ENCODE measurements around the gene TLL1.

The TLL1 gene

DNA sequence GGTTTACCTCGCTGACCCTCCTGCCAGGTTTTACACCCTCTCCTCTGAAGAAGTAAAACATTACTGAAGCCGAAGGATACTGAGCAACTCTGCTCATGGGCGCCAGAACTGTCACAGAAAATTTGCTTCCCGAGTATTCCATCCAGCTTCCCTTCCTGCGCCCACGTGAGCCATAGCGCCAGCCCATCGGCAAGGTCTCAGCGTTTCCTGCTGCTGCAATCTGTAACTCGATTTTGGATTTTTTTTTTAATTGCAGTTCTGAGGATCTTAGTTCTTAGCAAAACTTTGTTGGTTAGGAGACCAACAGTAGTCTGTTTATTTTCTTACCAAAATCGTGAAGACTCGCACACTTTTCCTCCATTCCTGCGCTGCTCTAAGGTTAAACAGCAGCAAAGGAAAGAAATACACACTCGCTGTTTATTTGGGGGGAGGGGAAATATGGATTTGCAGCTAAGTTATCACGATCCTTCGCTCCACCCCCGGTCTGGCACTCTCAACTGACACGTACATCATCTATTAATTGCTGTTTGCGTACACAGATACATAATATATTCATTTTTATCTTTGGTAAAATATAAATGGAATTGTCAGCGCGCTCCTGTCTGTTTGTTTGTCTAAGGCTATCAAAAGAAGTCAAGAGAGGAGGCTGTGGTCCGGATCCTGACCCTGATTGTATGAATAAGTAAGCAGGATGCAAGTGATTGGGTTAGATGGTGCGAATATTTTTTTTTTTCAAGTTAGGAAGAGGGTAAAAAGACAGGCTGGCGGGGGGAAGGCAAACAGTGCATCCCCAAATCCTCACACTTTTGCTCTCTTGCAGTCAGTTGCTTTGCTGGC, at the start of gene TLL1:
TLL1 (plus strand) TSS at position 777 of the 837 bp plus-strand sequence. CDS start 668 bp downstream, outside the sequence.
- no peak for DNase-seq (ENCODE audit: low read depth)

DNA sequence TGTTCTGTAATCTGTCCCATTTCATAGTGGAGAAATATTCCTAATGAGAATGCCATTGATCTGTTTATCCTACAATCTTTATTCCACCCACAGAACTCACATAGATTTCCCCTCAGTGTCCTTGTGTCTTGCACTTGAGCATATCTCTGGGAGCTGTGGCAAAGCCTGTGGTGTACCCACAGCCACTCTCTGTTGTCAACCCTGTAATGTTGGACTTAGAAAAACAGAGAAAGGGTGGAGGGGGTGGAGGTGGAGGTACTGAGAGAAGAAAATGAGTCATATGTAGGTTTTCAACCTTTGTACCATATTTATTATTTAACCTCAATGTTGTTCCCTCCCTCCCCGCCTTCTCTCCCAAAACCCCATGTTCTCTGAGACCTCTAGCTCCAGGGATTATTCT, 46.9 kb upstream of the TLL1 start:
- DNase-seq (ENCODE audit: low read depth), result no peak

GRCh38 chr4:165827018-165827417, 46.0 kb upstream of the TLL1 start:
- DNase-seq (ENCODE audit: low read depth), result no peak

DNA sequence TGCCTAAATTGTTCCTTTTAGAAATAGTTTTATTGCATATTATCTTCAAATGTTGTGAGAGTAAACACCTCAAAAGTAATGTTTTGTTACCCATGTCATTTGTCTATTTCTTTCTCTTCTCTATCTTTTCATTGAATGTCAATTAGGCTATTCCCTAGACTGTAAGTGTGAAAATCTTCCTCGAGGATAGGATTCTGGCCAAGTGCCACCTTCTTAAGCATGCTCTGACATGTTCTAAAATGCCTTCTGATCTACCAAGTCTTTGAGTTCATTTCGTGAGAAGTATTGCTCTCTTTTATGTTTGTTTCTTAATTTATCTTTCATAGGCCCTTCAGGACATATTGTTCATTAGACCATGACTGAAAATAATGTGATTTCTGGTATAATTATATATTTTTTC, 44.1 kb upstream of the TLL1 start:
- no peak for DNase-seq (ENCODE audit: low read depth)

DNA sequence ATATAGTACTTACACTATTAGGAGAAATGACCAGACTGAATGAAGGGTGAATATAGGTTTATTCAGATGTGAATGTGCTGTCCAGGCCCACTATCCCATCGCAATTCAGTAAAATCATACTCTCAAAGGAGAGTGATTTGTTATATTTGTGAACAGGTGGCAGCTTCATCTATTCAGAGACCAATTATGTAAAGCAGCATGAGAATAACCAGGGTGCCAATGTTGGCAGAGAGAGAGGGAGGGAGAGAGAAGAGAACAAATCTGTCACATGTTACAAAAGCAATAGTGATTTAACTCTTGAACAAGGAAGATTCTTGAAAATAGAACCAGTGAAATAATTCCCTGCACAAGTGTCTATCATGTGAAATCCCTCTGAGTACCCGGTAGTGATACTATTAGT, 38.9 kb upstream of the TLL1 start:
- DNase-seq (ENCODE audit: low read depth), result no peak

GRCh38 chr4:165838575-165838974, 34.5 kb upstream of the TLL1 start:
- no peak for DNase-seq (ENCODE audit: low read depth)

GRCh38 chr4:165839615-165840333, 33.3 kb upstream of the TLL1 start:
- DNase-seq (ENCODE audit: low read depth), result no peak

DNA sequence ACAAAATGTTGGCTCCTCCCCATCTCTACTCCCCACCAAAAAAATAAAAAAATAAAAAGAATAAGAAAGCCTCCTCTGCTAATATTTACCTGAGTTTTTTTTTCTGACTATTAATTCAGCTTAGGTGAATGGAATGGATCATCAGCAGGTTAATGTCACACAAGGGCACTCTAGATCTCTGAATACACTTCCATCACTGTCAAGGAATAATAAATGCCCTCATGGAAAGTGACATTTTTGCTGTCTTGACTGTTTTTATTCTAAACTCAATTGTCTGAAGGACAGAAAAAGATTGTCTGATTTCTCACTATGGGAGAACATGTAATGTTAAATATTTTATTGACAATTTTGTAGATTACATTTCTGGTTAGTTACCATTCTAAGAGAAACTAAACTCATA, 30.4 kb upstream of the TLL1 start:
- DNase-seq (ENCODE audit: low read depth), result no peak

GRCh38 chr4:165844161-165844560, 28.9 kb upstream of the TLL1 start:
- no peak for DNase-seq (ENCODE audit: low read depth)

DNA sequence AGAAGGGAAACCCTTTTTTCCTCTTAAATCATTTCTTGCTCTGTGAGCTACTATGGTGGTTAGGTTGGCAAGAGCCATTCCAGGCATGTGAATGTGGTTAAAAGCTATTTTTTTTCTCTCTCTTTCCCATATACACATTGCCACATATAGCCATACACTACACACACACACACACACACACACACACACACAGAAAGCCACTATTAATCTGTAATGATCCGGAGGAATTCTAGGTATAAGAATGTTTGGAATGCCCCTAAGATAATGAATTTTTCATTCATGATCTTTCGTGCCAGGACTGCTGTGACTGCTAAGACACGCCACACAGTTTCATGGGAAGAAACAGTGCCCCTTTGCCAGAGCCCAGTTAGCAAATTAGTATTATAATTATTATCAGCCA, 21.8 kb upstream of the TLL1 start:
- DNase-seq (ENCODE audit: low read depth), result no peak

DNA sequence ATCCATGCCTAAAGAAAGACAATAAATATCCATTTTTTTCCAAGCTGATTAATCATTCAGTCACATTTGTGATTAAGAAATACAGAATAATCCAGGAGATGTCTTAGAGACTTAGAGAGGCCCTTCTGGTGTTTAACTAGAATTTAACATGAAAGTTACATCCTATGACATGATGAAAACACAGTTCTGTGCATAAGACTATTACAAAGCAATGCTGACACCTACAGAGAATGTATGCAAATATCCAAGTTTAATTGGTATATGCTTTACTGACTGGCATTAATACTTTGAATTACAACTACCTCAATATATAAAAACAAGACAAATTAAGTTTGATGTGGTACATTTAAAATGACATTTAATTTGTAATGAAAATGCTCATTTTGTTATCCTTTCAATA, 17.8 kb upstream of the TLL1 start:
- DNase-seq (ENCODE audit: low read depth), result no peak

- no peak for DNase-seq (ENCODE audit: low read depth)
Observed at GRCh38 chr4:165861363-165861762, 11.7 kb upstream of the TLL1 start.

- DNase-seq (ENCODE audit: low read depth), result no peak
Observed at GRCh38 chr4:165864271-165864670, 8.8 kb upstream of the TLL1 start.

DNA sequence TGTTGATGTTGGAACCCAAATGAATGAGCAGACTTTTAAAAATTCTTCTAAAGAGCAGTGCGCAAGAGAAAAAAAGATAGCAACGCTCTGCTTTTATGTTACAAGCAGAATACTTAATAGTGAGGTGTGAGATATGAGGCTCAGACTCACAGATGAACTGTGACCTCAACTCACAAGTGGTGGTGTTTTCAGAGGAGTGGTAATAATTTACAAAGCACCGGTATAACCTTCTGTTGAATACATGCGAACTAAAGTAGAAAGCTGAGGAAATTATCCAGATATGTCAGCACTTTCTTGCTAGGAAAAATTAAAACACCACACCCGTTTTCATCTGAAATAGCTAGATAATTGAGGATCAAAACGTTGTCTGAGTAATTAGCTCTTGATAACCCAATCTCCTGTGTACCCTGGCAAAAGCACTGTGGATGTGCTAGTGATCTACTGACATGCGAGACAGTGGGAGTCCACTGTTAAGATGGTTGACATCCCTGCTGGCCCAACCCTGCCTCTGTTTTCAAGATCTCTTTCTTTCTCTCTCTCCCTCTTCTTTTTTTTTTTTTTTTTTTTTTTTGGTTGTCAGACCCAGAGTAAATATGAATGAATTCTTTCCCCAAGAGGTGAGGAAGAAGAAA, 6.9 kb upstream of the TLL1 start:
- DNase-seq (ENCODE audit: low read depth), result no peak

DNA sequence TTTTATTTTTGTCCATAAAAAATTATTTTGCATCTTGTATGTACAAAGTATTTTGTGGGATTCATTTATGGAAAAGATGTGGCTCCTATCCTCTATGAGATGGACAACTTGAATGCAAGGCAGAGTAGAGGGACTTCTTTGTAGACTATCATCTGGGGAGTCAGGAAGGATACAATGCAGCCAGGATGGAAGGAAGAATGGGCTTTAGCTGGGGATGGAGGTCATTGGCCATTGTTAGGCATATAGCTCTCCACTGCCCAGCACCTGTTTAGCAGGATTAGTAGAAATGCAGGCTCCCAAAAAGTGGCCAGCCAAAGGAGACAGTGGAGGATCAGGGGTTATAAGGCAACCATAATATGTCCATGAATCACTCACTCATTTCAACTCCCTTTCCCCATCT, 5.1 kb upstream of the TLL1 start:
- DNase-seq (ENCODE audit: low read depth), result no peak

DNA sequence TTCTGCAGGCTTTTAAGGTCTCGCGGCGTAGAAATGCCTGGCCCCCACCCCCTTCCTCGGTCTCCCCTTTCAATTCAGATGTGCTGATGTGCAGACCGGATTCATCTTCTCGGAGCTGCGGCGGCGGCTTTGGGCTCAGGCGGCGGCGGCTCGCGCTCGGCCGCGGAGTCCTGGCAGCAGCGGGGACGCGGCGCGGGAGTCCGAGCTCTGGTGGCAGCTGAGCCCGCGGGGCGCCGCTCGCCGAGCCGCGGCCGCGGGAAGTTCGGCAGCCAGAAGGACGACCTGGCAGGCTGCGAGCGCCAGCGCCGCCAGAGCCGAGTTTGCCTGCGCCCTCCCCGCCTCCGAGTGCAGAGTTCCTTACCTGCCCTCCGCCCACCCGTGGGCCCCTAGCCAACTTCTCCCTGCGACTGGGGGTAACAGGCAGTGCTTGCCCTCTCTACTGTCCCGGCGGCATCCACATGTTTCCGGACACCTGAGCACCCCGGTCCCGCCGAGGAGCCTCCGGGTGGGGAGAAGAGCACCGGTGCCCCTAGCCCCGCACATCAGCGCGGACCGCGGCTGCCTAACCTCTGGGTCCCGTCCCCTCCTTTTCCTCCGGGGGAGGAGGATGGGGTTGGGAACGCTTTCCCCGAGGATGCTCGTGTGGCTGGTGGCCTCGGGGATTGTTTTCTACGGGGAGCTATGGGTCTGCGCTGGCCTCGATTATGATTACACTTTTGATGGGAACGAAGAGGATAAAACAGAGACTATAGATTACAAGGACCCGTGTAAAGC, 448 bp downstream of the TLL1 start:
- DNase-seq (ENCODE audit: low read depth), result no peak

DNA sequence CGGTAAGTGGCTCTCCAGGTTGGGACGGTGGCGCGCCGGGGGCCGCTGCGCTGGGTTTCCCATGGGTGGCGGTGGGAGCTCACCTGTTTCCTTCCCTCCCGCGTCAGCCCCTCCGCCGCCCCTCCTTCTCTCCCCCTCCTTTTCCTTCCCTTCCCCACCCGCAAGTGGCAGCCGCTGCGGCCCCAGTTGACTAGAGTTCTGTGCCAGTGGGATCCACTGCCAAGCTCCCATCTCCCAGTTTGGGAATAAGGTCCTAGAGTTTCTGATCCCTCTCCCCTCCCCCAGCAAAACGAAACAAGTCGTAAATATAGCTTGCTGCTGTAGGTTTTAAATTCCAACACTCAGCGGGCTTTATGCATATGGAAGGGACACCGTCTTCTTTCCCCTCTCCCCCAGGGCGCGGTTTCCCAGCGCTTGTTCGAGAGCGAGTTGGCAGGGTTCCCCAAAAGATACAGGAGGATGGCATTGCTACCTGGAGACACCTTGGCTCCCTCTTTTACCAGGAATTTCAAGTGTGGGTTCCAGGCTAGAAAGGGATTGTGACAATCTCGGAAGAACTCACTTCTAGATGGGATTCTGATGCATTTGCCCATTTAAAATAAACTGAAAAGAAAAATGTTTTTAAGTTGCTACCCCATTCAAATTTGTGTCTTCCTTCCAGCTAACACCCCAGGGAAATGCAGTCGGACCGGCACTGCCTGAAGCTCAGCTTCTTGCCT, 1.2 kb downstream of the TLL1 start:
- no peak for DNase-seq (ENCODE audit: low read depth)

DNA sequence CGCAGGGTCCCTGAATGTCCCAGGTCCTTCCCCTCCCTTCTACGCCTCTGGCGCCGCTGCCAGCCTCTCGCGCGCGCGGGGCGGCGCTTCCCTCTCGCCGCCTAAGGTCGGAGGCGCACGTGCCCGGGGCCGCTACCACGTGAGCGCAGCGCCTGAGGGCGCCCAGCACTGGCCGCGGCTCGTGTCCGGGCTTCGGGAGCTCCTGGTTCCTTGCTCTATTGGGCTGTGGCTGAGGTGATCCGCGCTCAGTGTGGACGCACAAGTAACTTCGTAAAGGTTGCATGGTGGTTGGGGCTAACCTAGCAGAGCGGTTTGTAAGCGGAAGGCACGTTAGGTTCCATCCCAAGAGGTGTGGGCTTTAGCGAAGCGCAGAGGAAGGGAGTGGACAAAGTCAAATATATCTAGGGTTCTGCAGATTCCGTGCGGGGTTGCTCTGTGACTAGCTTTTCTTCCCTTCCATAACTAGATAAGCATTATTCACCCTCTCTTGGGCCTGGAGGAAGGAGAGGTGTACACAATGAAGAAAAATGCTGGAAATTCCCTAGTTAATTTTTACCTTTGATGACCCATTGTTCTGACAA, 1.8 kb downstream of the TLL1 start:
- DNase-seq (ENCODE audit: low read depth), result no peak

- no peak for DNase-seq (ENCODE audit: low read depth)
Observed at GRCh38 chr4:165875446-165875845, 2.4 kb downstream of the TLL1 start.

GRCh38 chr4:165877286-165877685, 4.2 kb downstream of the TLL1 start:
- DNase-seq (ENCODE audit: low read depth), result no peak

DNA sequence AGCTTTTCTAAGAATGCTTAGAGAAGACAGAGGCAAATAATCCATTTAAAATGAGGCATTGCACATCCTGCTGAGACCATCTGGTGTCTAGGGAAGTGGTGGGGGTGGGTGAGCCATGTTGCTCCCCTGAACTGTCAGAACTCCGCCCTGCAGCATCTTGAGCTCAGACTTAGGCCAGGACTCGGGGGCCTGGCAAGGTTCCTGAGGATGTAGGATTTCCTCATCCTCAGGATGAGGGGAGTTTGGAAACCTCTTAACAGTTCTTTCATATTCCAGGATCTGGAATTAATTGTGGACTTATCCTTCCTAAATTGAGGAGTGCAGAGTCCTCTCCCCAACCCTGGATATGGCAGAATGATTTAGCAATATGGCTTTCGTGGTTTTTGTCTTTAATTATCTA, 6.6 kb downstream of the TLL1 start:
- DNase-seq (ENCODE audit: low read depth), result no peak

Measured in activated T-cell treated with anti-CD3 and anti-CD28 coated beads for 48 hours (primary cell).